A549 (cell line): Measurements from ENCODE around the gene DISC1.

Source experiments
- CEBPB ChIP-seq, 2 experiments: fragments of >200 bp in 1 of 2; sonication (Bioruptor Twin) in 1 of 2; formaldehyde crosslinking in 1 of 2; IDR thresholded peaks; 2 replicates each; pipeline ENCODE4 v1.6.1; 2012 to 2016
- EP300 ChIP-seq, 2 experiments: fragments of >200 bp; sonication (Bioruptor Twin); formaldehyde crosslinking; IDR thresholded peaks; 2 replicates in 1 of 2; 3 replicates in 1 of 2; pipeline ENCODE4 v1.6.1; 2016 to 2017
- FOXS1 ChIP-seq: fragments of 250-450 bp; sonication (Bioruptor Pico); IDR thresholded peaks from 2 replicates; pipeline ENCODE4 v1.5.0; 2020; ENCODE audit warnings: mild to moderate bottlenecking, moderate library complexity
- HDAC2 ChIP-seq: fragments of 200-600 bp; sonication (generic); IDR thresholded peaks from 2 replicates; pipeline ENCODE4 v1.6.1; 2016
- JUN ChIP-seq, 2 experiments: fragments of >200 bp; sonication (Bioruptor Twin); formaldehyde crosslinking; IDR thresholded peaks; 2 replicates in 1 of 2; 3 replicates in 1 of 2; pipeline ENCODE4 v1.6.1; 2016 to 2017
- PHF8 ChIP-seq: fragments of 200-600 bp; sonication (generic); IDR thresholded peaks from 2 replicates; pipeline ENCODE4 v1.6.1; 2016; ENCODE audit warnings: low read depth, mild to moderate bottlenecking, antibody characterized with exemption, moderate library complexity, borderline replicate concordance
- POLR2A ChIP-seq: IDR thresholded peaks from 2 replicates; pipeline ENCODE4 v1.6.1; 2012; ENCODE audit warnings: mild to moderate bottlenecking, low read length
- RAD21 ChIP-seq, 2 experiments: fragments of >200 bp in 1 of 2; sonication (Bioruptor Twin) in 1 of 2; formaldehyde crosslinking in 1 of 2; IDR thresholded peaks in 1 of 2; conservative IDR thresholded peaks in 1 of 2; 2 replicates in 1 of 2; 3 replicates in 1 of 2; pipeline ENCODE4 v1.6.1; 2012 to 2018; ENCODE audit warnings: inconsistent platforms in 1 of 2
- RFX5 ChIP-seq: fragments of 450-650 bp; IDR thresholded peaks from 2 replicates; pipeline ENCODE4 v1.7.1; 2014; ENCODE audit warnings: antibody characterized with exemption, mild to moderate bottlenecking, moderate library complexity
- ZFP36 ChIP-seq: fragments of 450-650 bp; IDR thresholded peaks from 2 replicates; pipeline ENCODE4 v1.6.1; 2014; ENCODE audit warnings: borderline replicate concordance; ENCODE audit not compliant: partially characterized antibody
- TF ChIP-seq, protein P1 (sequence below): fragments of >200 bp; sonication (Bioruptor Twin); formaldehyde crosslinking; IDR thresholded peaks from 3 replicates; pipeline ENCODE4 v1.5.1; 2016
- TF ChIP-seq, protein P2 (sequence below): fragments of 450-650 bp; IDR thresholded peaks from 2 replicates; pipeline ENCODE4 v1.6.1; 2014; ENCODE audit warnings: antibody characterized with exemption
- TF ChIP-seq, protein P3 (sequence below): IDR thresholded peaks from 2 replicates; pipeline ENCODE4 v1.6.1; 2012

DNA sequence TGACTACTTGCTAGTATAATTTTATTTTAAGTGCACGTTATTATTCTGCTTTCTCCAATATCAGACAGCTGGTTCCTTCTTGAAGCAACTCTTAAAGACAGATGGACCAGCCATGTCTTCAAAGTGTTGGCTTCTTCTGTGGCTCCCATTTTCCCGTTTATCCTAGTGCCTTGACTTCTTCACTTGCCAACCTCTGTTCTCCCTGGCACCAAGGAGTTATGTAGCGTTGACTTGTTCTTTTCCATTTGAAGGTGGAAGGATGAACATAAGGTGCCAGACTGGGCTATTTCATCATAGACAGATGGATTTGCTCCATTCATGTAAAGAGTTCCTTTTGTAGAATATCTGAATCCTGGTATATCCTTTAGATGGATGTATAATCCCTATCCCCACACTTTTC is 260.6 kb downstream of the DISC1 start:
- TF ChIP-seq POLR2A (no peak), RAD21 (conservative IDR thresholded peaks at IDR 0.05 in 1 of 2, IDR thresholded peaks at IDR 0.05 in 1 of 2) (no peak), FOXS1 (no peak), ZFP36 (no peak), CEBPB (IDR thresholded peaks at IDR 0.05) (no peak), RFX5 (no peak), EP300 (IDR thresholded peaks at IDR 0.05) (no peak), HDAC2 (no peak), PHF8 (no peak), JUN (IDR thresholded peaks at IDR 0.05) (no peak)
- TF ChIP-seq, protein P1, sequence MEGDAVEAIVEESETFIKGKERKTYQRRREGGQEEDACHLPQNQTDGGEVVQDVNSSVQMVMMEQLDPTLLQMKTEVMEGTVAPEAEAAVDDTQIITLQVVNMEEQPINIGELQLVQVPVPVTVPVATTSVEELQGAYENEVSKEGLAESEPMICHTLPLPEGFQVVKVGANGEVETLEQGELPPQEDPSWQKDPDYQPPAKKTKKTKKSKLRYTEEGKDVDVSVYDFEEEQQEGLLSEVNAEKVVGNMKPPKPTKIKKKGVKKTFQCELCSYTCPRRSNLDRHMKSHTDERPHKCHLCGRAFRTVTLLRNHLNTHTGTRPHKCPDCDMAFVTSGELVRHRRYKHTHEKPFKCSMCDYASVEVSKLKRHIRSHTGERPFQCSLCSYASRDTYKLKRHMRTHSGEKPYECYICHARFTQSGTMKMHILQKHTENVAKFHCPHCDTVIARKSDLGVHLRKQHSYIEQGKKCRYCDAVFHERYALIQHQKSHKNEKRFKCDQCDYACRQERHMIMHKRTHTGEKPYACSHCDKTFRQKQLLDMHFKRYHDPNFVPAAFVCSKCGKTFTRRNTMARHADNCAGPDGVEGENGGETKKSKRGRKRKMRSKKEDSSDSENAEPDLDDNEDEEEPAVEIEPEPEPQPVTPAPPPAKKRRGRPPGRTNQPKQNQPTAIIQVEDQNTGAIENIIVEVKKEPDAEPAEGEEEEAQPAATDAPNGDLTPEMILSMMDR = no peak
- TF ChIP-seq, protein P2, sequence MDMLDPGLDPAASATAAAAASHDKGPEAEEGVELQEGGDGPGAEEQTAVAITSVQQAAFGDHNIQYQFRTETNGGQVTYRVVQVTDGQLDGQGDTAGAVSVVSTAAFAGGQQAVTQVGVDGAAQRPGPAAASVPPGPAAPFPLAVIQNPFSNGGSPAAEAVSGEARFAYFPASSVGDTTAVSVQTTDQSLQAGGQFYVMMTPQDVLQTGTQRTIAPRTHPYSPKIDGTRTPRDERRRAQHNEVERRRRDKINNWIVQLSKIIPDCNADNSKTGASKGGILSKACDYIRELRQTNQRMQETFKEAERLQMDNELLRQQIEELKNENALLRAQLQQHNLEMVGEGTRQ = no peak
- TF ChIP-seq, protein P3, sequence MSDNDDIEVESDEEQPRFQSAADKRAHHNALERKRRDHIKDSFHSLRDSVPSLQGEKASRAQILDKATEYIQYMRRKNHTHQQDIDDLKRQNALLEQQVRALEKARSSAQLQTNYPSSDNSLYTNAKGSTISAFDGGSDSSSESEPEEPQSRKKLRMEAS = no peak
